ENCODE measurements around the gene STK33.

Gene STK33

DNA sequence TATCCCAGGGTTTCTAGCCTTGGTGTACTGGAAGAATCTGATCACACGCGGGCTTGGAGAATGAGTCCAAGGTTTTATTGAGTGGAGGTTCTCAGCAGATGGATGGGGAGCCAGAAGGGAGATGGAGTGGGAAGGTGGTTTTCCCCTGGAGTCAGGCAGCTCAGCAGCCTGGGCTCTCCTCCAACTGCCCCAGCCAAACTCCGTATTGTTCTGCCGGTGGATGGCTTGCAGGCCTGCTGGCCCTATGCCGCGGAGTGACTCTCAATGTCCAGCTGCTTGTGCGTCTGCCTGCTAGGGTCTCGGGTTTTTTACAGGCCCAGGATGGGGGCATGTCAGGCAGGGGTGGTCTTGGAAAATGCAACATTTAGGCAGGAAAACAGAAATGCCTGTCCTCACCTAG lies 168.0 kb downstream of the STK33 start:
- no peak for DNase-seq (ENCODE audit: low spot score)

- DNase-seq (ENCODE audit: low spot score) = no peak
Observed at GRCh38 chr11:8415195-8415594, 178.8 kb downstream of the STK33 start.

DNA sequence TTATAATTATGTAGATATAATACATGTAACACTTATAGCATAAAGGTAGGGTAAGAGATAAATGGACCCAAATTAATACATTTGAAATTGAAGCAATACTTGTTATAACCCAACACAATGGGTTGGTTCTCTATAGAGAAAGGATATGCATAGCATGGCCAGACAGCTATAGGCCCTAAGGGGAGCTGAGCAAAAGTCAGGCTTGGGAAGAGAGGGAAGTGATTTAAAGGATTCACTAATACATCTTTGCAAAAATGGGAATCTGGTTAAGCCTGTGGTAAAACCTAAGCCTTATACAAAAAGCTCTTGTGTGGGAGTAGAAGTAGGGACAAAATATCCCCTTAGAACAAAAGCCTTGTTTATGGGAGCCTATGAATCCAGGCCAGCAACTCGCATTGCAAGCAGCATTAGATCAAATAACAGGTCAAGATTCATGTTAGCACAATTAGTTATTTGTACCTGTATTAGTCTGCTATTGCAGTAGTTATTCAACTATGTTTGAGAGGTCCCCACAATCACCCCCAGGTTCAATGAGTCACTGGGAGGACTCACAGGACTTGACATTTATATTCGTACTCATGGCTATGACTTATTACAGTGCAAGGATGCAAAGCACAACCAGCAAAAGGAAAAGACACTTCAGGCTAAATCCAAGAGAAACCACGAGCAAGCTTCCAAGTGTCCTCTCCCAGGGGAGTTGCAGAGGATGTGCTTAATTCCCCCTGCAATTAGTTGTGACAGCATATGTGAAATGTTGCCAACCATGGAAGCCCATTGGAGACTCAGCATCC lies 185.7 kb downstream of the STK33 start:
- DNase-seq (ENCODE audit: low spot score) = no peak

DNA sequence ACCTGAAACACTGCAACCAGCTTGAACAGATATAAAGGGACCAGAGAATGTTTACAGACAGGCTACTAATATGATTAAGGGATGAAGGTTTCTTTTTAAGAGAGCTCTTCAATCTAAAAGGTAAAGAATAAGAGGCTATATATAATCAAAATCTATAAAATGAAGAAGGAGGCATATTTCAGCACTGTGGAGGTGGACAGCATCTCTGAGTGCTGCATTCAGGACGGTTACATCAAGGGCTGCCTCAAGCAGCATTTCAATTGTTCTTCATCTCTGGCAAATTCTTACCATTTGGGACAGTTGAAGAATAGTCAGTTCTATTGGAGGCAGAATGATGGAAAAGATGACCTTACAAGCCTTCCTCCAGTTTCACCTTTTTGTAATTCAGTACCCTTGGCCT lies 190.7 kb downstream of the STK33 start:
- no peak for DNase-seq (ENCODE audit: low spot score)

DNA sequence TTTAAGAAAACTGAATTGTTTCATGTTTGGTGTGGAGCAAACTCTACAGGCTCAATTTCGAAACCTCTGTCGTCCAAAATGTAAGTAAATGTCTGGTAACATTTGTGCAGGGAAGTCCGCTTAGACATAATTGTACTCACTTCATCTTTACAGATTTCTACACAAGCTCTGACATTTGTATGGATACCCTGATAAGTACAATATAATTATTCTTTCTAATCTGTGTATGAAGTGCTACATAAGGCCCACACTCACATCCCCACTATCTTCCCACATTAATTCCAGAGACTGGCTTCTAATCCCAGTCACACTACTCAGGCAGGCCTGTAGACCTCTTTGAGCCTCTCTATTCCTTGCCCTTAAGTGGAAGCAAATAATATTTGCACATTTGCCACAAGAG lies 201.1 kb downstream of the STK33 start:
- DNase-seq (ENCODE audit: low spot score) = no peak

DNA sequence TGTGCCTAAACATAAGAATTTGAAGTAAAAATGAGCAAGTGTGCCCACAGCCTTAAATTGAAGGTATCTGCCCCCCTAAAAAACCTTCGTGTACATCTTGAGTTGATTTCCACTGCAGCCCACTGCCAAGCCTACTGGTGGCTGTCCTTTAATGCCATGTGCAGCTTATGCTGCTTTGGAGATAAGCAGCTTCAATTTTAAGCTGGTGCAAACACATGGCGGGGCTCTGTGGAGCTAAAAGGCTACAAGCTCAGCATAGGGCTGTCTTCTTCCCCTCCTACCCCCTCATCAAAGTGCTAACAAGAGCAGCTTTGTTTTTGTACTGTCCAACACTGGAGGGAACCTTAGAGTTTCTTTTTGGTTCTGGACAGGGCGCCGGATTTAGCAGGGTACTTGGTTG lies 201.9 kb downstream of the STK33 start:
- no peak for DNase-seq (ENCODE audit: low spot score)

DNA sequence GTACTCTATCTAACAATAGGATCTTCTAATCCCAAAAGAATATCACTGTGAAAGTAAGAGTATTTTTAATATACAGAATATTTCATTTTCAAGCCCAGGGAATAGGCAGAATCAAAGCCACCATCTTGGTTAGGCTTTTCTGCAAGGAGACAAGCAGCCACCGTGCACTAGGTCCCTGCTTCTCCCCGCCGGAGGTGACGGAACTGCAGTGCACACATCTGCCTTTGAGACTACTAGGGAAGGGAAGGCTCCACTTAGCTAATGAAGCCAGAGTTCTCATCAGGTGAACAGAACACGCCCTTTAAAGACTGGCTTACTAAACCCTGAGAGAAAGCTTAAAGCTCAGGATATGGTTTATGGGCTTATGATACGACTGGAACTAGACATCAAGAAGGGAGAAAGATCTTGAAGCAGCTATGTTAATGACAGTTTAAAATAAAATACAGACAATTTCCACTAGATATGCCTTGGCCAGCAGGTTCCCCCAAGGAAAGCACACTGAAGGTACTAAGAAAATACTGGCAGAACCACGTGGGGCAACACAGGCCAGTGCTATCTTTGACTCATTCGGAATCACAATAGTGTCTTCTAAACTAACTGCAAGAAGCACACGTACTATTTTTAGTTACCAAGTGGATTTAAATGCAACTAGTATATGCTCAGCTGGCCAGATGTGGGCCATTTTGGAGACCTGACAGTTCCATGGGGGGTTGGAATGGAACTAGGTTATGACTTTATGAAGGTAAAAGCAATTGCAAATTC lies 203.0 kb downstream of the STK33 start:
- no peak for DNase-seq (ENCODE audit: low spot score)

DNA sequence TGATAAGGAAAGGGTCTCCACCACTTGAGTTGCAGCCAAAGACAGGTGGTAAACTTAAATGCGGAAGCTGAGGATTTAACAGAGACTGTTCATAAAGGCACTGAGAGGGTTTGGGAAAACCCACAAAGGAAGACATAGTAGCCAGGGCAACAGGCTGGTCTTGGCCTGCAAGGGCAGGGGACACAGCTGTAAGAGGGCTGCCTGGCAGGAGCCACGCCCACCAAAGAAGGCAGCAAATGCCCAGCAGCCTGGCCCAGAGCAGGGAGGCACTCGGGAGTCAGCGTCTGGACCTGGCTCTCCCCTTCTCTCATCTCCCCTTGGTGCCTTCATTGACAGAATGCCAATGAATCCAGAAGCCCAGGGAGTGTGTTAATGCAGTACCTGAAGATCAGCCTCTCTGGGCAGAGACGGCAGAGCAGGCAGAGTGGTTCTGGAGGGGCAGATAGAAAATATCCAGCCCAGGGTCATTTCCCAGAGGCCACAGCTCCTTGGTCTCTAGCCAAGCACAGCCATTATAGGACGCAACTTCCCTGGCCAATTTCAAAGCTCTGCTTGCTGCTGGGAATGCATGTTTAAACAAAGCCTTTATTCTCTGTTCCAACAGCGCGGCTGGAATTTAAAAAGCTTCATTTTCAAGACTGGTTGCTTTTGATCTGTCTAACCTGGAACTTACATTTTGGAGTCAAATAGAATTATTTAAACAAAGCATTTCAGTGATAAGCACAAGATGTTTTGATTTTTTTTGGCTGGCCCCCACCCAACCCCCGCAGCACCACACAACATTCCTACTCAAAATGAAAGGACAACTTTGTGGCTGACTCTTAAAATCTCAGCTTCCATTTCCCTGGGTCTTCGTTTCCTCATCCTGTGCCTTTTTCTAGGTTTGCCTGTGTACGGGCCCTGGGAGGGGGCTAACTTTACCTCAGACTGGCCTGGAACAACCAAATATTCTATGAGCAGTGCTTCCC lies 204.7 kb downstream of the STK33 start:
- DNase-seq (ENCODE audit: low spot score) = no peak

GRCh38 chr11:8387693-8388092 lies 206.3 kb downstream of the STK33 start:
- DNase-seq (ENCODE audit: low spot score) = no peak

- no peak for DNase-seq (ENCODE audit: low spot score)
Observed at GRCh38 chr11:8387141-8387540, 206.9 kb downstream of the STK33 start.

- no peak for DNase-seq (ENCODE audit: low spot score)
Observed at GRCh38 chr11:8386134-8386864, 207.7 kb downstream of the STK33 start.

GRCh38 chr11:8384199-8384821 lies 209.7 kb downstream of the STK33 start:
- no peak for DNase-seq (ENCODE audit: low spot score)

DNA sequence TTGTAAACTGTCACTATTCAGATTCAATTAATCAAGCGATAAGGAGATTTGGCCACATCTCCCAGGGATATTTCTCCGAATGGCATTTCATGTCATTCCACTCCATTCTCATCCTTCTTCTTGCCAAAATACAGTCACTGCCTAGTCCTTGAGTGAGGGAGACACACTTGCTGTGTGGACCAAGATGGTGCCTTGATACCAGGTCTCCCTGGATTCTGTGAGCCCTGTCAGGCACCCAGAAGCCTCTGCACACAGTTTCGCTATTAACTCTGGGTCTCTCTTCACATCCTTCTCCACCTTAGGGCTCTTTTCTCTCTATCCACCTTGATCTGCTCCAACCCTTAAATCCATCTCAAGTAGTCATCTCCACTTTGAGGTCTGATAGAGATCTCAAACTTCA lies 210.4 kb downstream of the STK33 start:
- no peak for DNase-seq (ENCODE audit: low spot score)

DNA sequence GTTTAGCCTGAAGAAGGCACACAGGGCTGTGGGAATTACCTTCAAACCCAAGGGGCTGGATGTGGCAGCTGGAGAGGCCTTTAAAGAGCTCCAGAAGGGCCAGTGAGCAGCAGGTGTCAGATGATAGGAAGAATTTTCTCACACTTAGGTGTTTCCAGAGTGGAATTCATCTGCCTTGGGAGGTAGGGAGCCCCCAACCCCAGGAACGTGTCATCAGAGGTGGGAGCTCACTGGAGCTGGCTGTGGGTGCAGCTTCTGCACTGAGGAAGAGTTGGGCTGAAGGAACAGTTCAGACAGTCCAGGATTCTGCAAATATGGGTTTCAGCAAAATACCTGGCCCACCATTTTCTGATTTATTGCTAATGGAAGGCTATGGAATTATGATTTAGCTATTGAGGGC lies 210.8 kb downstream of the STK33 start:
- no peak for DNase-seq (ENCODE audit: low spot score)

GRCh38 chr11:8382436-8383053 lies 211.5 kb downstream of the STK33 start:
- DNase-seq (ENCODE audit: low spot score) = peak; percentile 32

GRCh38 chr11:8381871-8382396 lies 212.1 kb downstream of the STK33 start:
- DNase-seq (ENCODE audit: low spot score) = no peak

GRCh38 chr11:8381343-8381742 lies 212.7 kb downstream of the STK33 start:
- no peak for DNase-seq (ENCODE audit: low spot score)

GRCh38 chr11:8375932-8376331 lies 218.1 kb downstream of the STK33 start:
- no peak for DNase-seq (ENCODE audit: low spot score)

GRCh38 chr11:8375460-8375859 lies 218.6 kb downstream of the STK33 start:
- DNase-seq (ENCODE audit: low spot score) = no peak

- DNase-seq (ENCODE audit: low spot score) = no peak
Observed at GRCh38 chr11:8374716-8375115, 219.3 kb downstream of the STK33 start.

All from AG08396 (cell line).